HepG2 (cell line): ENCODE data around the gene MT1A. TPM values are rescaled to one million over a fixed set of nuclear protein-coding genes. Genes with fewer than 3 reads are reported as not detected.

Source experiments
- AGO2 ChIP-seq: fragments of 200-400 bp; formaldehyde crosslinking; optimal IDR thresholded peaks from 2 replicates; pipeline ENCODE3; 2017; ENCODE audit warnings: mild to moderate bottlenecking, low read depth, low read length, moderate library complexity
- AHR ChIP-seq: IDR thresholded peaks from 2 replicates; pipeline ENCODE4 v1.6.1; 2018; ENCODE audit warnings: missing genetic modification reagents, missing compliant biosample characterization
- ATF1 ChIP-seq: IDR thresholded peaks from 2 replicates; pipeline ENCODE4 v1.6.1; 2016; ENCODE audit warnings: mild to moderate bottlenecking, control low read depth
- EEA1 ChIP-seq: sonication (generic); formaldehyde crosslinking; IDR thresholded peaks from 2 replicates; pipeline ENCODE4 v1.5.1; 2020; ENCODE audit warnings: mild to moderate bottlenecking, missing genetic modification reagents, borderline replicate concordance
- GATAD2A ChIP-seq: IDR thresholded peaks from 2 replicates; pipeline ENCODE4 v1.6.1; 2016
- MZF1 ChIP-seq: sonication (generic); formaldehyde crosslinking; IDR thresholded peaks from 2 replicates; pipeline ENCODE4 v1.8.1; 2023; ENCODE audit warnings: mild to moderate bottlenecking, missing genetic modification reagents, borderline replicate concordance
- NFE2 ChIP-seq: sonication (generic); formaldehyde crosslinking; IDR thresholded peaks from 2 replicates; pipeline ENCODE4 v1.4.0; 2020; ENCODE audit warnings: missing genetic modification reagents
- PAWR ChIP-seq: sonication (generic); formaldehyde crosslinking; IDR thresholded peaks from 2 replicates; pipeline ENCODE4 v1.4.0; 2020; ENCODE audit warnings: missing genetic modification reagents, mild to moderate bottlenecking, borderline replicate concordance
- SIN3A ChIP-seq: IDR thresholded peaks from 2 replicates; pipeline ENCODE4 v1.6.1; 2011; ENCODE audit warnings: low read depth, mild to moderate bottlenecking, control low read depth, low read length, borderline replicate concordance
- SIN3B ChIP-seq: fragments of 150-350 bp; IDR thresholded peaks from 2 replicates; pipeline ENCODE4 v1.6.1; 2014; ENCODE audit warnings: low read length
- ZFY ChIP-seq: sonication (generic); formaldehyde crosslinking; IDR thresholded peaks from 2 replicates; pipeline ENCODE4 v1.4.0; 2020; ENCODE audit warnings: missing genetic modification reagents
- ZMAT3 ChIP-seq: sonication (generic); formaldehyde crosslinking; conservative IDR thresholded peaks from 2 replicates; pipeline ENCODE4 v1.7.0; 2021; ENCODE audit warnings: missing genetic modification reagents
- ZNF20 ChIP-seq: sonication (generic); formaldehyde crosslinking; IDR thresholded peaks from 2 replicates; pipeline ENCODE4 v1.4.0; 2020; ENCODE audit warnings: mild to moderate bottlenecking, moderate library complexity, missing genetic modification reagents
- ZNF292 ChIP-seq: sonication (generic); formaldehyde crosslinking; IDR thresholded peaks from 2 replicates; pipeline ENCODE4 v1.8.1; 2022; ENCODE audit warnings: mild to moderate bottlenecking, low read depth, missing genetic modification reagents, borderline replicate concordance
- ZNF34 ChIP-seq: sonication (generic); formaldehyde crosslinking; IDR thresholded peaks from 2 replicates; pipeline ENCODE4 v1.4.0; 2020; ENCODE audit warnings: mild to moderate bottlenecking, missing genetic modification reagents, borderline replicate concordance
- ZNF460 ChIP-seq: sonication (generic); formaldehyde crosslinking; IDR thresholded peaks from 2 replicates; pipeline ENCODE4 v1.5.1; 2020; ENCODE audit warnings: missing genetic modification reagents, mild to moderate bottlenecking, borderline replicate concordance
- ZNF530 ChIP-seq: sonication (generic); formaldehyde crosslinking; IDR thresholded peaks from 2 replicates; pipeline ENCODE4 v1.5.0; 2020; ENCODE audit warnings: low read depth, mild to moderate bottlenecking, missing genetic modification reagents
- ZNF777 ChIP-seq: sonication (generic); formaldehyde crosslinking; IDR thresholded peaks from 2 replicates; pipeline ENCODE4 v1.4.0; 2020; ENCODE audit warnings: missing genetic modification reagents
- ZSCAN22 ChIP-seq: sonication (generic); formaldehyde crosslinking; IDR thresholded peaks from 2 replicates; pipeline ENCODE4 v1.4.0; 2020; ENCODE audit warnings: mild to moderate bottlenecking, missing genetic modification reagents
- polyA plus RNA-seq, 8 experiments: library from polyadenylated mRNA; depleted of rRNA in 3 of 8; stranded (reverse) in 7 of 8; unstranded in 1 of 8; fragments of >200 nt; fragmentation: Illumina TruSeq in 4 of 8; extraction: Trizol in 4 of 8; gene quantifications; 2 replicates each; pipeline versions ENCODE4 v1.2.1 to v1.2.3, GENCODE V29; 2011 to 2016; ENCODE audit warnings: low read depth in 4 of 8, missing spikeins in 1 of 8, mixed read lengths in 1 of 8; ENCODE audit not compliant: insufficient read depth in 1 of 8
- total RNA-seq, 5 experiments: library from RNA; depleted of rRNA; stranded (reverse); fragments of >200 nt; fragmentation: Illumina TruSeq; extraction: Trizol; gene quantifications; 2 replicates each; pipeline ENCODE4 v1.2.3, GENCODE V29; 2016; ENCODE audit warnings: low read depth in 1 of 5
- TF ChIP-seq, protein P1 (sequence below): sonication (generic); formaldehyde crosslinking; IDR thresholded peaks from 2 replicates; pipeline ENCODE4 v1.4.0; 2020; ENCODE audit warnings: missing genetic modification reagents, mild to moderate bottlenecking, borderline replicate concordance
- TF ChIP-seq, protein P2 (sequence below): sonication (generic); formaldehyde crosslinking; IDR thresholded peaks from 2 replicates; pipeline ENCODE4 v1.5.1; 2020; ENCODE audit warnings: mild to moderate bottlenecking, missing genetic modification reagents, moderate library complexity

Gene MT1A
- total and polyA plus RNA-seq, 2 of the 13 experiments (the other 11 are each of a cell fraction or from before 2014, with no cell fraction given): 8.3 to 10.4 TPM

GRCh38 chr16:56667581-56668571 lies 29.4 kb downstream of the MT1A start, which contains the start of gene MT1G (continued):
- TF ChIP-seq, protein P1, sequence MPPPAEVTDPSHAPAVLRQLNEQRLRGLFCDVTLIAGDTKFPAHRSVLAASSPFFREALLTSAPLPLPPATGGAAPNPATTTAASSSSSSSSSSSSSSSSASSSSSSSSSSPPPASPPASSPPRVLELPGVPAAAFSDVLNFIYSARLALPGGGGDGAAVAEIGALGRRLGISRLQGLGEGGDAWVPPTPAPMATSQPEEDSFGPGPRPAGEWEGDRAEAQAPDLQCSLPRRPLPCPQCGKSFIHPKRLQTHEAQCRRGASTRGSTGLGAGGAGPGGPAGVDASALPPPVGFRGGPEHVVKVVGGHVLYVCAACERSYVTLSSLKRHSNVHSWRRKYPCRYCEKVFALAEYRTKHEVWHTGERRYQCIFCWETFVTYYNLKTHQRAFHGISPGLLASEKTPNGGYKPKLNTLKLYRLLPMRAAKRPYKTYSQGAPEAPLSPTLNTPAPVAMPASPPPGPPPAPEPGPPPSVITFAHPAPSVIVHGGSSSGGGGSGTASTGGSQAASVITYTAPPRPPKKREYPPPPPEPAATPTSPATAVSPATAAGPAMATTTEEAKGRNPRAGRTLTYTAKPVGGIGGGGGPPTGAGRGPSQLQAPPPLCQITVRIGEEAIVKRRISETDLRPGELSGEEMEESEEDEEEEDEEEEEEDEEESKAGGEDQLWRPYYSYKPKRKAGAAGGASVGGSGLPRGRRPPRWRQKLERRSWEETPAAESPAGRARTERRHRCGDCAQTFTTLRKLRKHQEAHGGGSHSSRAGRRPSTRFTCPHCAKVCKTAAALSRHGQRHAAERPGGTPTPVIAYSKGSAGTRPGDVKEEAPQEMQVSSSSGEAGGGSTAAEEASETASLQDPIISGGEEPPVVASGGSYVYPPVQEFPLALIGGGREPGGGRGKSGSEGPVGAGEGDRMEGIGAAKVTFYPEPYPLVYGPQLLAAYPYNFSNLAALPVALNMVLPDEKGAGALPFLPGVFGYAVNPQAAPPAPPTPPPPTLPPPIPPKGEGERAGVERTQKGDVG (CRISPR knock-in tag): no peak
- TF ChIP-seq, protein P2, sequence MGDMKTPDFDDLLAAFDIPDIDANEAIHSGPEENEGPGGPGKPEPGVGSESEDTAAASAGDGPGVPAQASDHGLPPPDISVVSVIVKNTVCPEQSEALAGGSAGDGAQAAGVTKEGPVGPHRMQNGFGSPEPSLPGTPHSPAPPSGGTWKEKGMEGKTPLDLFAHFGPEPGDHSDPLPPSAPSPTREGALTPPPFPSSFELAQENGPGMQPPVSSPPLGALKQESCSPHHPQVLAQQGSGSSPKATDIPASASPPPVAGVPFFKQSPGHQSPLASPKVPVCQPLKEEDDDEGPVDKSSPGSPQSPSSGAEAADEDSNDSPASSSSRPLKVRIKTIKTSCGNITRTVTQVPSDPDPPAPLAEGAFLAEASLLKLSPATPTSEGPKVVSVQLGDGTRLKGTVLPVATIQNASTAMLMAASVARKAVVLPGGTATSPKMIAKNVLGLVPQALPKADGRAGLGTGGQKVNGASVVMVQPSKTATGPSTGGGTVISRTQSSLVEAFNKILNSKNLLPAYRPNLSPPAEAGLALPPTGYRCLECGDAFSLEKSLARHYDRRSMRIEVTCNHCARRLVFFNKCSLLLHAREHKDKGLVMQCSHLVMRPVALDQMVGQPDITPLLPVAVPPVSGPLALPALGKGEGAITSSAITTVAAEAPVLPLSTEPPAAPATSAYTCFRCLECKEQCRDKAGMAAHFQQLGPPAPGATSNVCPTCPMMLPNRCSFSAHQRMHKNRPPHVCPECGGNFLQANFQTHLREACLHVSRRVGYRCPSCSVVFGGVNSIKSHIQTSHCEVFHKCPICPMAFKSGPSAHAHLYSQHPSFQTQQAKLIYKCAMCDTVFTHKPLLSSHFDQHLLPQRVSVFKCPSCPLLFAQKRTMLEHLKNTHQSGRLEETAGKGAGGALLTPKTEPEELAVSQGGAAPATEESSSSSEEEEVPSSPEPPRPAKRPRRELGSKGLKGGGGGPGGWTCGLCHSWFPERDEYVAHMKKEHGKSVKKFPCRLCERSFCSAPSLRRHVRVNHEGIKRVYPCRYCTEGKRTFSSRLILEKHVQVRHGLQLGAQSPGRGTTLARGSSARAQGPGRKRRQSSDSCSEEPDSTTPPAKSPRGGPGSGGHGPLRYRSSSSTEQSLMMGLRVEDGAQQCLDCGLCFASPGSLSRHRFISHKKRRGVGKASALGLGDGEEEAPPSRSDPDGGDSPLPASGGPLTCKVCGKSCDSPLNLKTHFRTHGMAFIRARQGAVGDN: peak; percentile 87
- TF ChIP-seq ZFY (CRISPR knock-in tag) (peak; percentile 57; the same call in 1 of the 2 replicates), ZNF777 (CRISPR knock-in tag) (no peak), ZNF530 (CRISPR knock-in tag) (no peak), EEA1 (CRISPR knock-in tag) (0 out of 2 replicates have a peak, but pooled peaks have one; percentile 62), ZNF292 (CRISPR knock-in tag) (peak; percentile 85; the same call in 1 of the 2 replicates), SIN3B (no peak), AHR (CRISPR knock-in tag) (no peak), ATF1 (CRISPR knock-in tag) (no peak), ZMAT3 (0 out of 2 replicates have a peak, but pooled peaks have one; percentile 27), GATAD2A (no peak), PAWR (CRISPR knock-in tag) (0 out of 2 replicates have a peak, but pooled peaks have one; percentile 54), SIN3A (no peak), ZNF460 (CRISPR knock-in tag) (no peak), AGO2 (no peak), NFE2 (CRISPR knock-in tag) (no peak), ZNF34 (CRISPR knock-in tag) (peak; percentile 91; the same call in 1 of the 2 replicates), MZF1 (CRISPR knock-in tag) (no peak), ZNF20 (CRISPR knock-in tag) (no peak), ZSCAN22 (CRISPR knock-in tag) (no peak)
